SIG-M5 treated with dmso at 0.1 percent for 504 hours (cell line): Measurements from ENCODE around the gene ZDHHC24.

ENCODE experiments used
- DNase-seq: peaks from one replicate; lab custom pipeline; 2025; ENCODE audit not compliant: unreplicated experiment; lab: John Stamatoyannopoulos, UW

ZDHHC24 gene

DNA sequence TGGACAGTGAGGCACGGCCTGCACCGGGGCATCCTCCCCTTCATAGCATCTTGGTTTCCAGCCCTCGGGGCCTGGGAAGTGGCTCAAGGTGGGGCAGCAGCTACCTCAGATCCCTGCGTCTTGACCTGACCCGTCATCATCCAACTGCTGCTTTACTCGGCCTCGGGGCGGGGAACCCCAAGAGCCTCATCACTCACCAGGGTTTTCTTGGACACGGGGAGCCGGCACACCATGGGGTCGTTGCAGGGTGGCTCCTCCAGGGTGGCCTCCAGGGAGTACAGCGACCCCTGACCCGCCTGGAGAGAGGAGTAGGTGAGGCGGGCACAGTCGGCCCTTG is 21.9 kb upstream of the ZDHHC24 start:
- no peak for DNase-seq

DNA sequence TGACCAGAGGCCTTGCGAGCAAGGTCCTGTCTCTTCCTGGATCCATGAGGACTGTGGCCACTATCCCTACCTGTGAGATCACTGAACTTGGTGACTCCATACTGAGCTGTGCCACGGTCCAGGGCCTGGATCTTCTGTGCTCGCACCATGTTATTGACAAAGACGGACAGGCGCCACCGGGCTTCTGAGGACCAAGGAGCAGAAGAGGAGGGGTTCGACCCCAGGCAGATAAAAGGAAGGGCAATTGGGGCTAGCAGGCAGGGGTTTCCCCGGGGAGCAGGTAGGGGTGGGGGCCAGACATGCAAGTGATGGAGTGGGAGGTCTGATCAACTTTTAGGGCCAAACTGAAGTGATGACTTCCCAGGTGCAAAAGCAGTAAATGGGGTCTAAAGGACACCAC is 20.4 kb upstream of the ZDHHC24 start:
- DNase-seq = no peak

DNA sequence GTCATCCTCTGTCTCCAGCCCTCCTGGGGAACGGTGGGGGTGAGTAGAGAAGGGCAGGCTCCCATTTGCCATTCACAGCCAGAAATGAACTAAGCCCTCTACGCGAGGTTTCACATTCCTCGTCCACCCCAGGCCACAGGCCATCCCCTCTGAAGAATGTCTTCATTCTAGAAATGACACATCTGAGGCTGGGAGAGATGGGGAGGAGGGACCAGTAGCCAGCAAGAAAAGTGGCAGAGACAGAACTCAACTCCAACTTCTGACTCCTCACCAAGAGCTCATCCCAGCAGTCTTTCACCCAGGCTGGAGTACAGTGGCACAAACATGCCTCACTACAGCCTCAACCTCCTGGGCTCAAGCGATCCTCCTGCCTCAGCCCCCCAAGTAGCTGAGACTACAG is 19.1 kb upstream of the ZDHHC24 start:
- no peak for DNase-seq

DNA sequence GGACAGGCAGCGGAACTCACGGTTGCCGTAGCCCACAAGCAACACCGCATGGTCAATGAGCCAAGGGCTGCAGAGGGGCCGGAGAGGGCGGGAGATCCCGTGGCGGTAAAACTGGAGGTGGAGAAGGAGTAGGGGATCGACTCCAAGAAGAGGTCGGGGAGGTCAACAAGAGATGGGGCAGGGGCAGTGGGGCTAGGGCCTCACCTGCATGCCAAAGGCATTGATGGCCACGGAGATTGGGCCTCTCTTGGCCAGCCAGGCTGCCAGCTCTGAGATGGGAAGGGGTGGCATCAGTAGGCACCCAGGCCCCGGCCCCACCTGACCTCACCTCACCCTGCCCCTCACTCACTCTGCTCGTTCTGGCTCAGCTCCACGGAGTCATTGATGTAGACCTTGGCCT is 18.7 kb upstream of the ZDHHC24 start:
- no peak for DNase-seq

DNA sequence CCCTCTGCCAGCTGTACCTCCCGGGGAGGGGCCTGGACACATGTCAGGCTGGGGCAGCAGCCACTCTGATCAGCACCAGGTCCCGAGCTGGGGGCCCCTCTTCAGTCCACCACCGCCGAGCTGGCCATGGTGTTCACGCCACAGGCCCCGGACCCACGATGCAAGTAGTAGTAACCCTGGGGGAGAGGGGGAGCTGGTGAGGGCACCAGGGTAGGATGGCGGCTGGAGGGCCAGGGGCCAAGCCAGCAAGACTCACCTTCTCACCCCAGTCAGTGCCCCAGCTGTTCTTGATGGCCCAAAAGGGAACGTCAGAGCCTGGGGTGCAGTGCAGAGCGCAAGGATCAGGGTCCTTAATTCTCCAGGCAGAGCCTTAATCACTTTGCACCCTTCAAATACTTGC is 18.0 kb upstream of the ZDHHC24 start:
- no peak for DNase-seq

DNA sequence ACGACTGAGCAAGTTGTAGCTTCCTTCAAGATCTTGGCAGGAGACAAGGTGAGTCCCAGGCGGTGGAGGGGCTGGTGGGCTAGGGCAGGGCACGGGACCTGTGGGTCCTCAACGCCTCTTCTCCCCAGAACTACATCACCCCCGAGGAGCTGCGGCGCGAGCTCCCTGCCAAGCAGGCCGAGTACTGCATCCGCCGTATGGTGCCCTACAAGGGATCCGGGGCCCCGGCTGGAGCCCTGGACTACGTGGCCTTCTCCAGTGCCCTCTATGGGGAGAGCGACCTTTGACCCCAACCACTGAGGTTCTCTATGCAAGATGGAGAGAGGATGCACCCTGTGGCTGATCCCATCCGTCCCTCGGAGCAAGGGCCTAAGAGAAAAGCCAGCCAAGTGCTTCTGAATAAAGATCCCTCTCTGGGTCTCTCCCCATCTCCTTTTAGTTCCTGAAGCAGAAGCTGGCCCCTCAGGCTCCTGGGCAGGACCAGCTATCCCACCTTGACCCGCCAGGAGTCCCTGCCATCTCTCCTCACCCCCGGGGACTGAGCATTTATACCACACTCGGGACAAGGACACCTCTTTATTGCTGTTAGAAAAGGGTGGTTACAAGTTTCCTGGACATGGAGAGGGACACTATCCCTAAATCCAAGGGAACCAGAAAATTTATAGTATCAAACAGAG is 17.2 kb upstream of the ZDHHC24 start:
- no peak for DNase-seq

DNA sequence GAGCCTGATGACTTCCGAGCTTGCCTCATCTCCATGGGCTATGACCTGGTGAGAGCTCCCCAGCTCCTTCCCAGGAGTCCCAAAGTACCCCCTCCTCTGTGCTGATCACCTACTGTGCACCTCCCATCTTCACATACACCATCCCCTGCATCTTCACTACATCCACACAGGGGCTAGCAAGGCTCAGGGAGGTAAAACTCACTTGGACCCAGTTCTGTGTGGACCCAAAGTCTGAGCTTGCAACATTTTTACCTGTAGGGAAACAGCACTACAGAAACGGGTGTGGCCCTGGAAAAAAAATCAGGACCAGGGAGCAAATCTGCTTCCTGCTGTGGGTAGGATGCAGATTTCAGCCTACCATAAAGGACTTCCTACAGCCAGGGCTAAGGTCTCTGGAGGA is 16.4 kb upstream of the ZDHHC24 start:
- DNase-seq = no peak

DNA sequence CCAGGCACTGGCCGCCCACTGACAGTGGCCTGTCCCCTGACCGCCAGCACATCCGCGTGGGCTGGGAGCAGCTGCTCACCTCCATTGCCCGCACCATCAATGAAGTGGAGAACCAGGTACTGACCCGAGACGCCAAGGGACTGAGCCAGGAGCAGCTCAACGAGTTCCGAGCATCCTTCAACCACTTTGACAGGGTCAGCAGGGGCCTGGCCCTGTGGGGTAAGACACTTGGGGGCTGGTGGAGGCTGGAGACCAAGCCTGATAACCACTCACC is 16.1 kb upstream of the ZDHHC24 start:
- DNase-seq = no peak

DNA sequence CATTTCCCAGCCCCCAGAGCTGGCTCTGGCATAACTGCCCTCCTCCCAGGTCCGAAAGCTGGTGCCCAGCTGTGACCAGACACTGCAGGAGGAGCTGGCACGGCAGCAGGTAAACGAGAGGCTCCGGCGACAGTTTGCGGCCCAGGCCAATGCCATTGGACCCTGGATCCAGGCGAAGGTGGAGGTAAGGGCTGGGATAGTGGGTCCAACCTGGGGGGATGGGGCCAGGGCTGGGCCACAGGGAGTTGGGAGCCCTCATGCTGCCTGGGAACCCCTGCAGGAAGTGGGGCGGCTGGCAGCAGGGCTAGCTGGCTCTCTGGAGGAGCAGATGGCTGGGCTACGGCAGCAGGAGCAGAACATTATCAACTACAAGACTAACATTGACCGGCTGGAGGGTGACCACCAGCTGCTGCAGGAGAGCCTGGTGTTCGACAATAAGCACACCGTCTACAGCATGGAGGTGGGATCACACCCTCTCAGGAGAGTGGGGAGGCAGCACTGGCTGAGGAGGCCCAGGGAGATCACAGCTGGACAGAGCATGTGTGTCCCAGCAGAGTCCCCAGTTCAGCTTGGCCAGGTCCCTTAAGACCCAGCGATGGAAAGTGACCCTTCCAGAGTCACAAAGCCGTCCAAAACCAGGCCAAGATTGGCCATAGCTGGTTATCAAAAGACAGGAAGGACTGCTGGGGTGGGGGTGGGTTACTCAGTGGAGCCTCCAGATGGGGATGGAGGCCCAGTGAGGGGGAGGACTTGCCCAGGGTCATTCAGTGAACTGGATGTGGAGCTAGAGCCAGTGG is 15.5 kb upstream of the ZDHHC24 start:
- no peak for DNase-seq

DNA sequence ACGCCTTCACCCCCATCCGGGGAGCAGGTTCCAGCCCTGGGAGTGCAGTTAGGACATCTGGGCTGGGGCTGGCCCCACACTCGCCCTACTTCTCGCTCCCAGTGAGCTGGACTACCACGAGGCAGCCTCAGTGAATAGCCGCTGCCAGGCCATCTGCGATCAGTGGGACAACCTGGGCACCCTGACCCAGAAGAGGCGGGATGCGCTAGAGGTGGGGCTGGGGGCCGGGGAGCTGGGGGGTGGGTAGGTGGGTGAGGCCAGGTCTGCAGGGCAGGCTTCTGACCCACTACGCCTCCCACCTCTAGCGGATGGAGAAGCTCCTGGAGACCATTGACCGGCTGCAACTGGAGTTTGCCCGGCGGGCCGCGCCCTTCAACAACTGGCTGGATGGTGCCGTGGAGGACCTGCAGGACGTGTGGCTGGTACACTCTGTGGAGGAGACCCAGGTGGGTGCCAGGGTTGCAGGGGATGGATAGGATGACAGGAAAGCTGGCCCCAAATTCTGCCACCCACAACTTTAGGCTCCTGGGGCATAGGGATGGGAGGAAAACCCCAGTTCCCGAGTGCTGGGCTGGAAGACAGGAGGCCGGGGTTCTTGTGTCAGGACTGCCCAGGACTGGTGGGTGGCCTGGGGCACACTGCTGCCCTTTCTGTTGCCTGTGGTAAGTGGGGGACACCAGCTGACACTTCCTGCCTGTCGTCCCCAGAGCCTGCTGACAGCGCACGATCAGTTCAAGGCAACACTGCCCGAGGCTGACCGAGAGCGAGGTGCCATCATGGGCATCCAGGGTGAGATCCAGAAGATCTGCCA is 14.2 kb upstream of the ZDHHC24 start:
- no peak for DNase-seq

DNA sequence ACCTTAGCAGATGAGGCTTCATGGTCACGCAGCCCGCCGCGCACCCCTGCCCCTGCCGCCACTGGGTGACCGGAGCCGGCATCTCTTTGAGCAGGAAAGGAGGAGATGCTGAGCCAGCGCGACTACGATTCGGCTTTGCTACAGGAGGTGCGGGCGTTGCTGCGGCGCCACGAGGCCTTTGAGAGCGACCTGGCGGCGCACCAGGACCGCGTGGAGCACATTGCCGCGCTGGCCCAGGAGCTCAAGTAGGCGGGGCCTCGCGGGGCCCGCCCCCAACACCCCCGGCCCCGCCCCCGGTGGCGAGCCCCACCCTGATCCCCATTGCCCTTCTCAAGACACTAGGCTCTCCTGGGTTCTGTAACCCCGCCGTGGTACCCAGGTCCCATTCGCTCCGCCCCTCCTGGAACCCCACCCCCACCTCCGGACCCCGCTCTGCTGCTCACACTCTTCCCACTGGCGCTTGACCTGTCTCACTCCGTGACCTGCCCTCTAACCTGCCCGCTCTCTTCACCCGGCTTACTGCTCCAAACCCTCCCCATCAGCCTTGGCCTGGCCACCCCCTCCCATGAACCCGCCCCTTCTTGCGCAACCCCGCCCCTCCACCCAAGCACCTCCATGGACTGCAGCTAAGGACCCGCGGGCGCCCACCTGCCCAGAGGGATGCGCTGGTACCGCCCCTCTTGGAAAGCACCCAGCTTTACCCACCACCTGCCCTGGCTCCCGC is 13.5 kb upstream of the ZDHHC24 start:
- no peak for DNase-seq

DNA sequence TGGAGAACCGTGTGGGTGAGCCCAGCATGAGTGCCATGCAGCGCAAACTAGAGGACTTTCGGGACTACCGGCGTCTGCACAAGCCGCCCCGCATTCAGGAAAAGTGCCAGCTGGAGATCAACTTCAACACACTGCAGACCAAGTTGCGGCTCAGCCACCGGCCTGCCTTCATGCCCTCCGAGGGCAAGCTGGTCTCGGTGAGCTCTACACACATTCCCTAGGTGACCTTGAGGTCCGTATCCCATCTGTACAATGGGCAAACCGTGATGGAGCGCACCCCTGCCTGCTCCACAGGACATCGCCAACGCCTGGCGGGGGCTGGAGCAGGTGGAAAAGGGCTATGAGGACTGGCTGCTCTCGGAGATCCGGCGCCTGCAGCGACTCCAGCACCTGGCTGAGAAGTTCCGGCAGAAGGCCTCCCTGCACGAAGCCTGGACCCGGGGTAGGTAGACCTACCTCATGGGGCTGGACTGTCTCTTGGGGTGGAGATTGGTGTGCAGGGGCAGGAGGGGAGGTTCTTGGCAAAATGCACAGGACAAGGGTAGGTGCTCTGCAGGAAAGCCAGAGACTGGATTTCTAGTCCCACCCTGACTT is 12.0 kb upstream of the ZDHHC24 start:
- DNase-seq = no peak

DNA sequence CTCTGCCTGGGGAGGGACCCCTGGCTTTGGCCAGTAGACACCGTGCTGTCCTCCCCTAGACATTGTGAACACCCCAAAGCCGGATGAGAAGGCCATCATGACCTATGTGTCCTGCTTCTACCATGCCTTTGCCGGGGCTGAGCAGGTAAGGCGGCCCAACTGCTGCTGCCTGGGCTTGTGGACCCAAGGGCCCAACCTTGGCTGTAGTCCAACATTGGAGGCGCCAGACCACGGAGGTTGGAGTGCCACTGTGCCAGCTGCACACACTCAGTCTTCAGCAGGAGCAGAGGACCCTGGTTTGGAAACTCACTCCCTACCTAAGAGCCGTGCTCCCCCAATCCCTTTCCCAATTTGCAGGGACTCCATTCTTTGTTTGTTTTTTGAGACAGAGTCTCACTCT is 10.2 kb upstream of the ZDHHC24 start:
- DNase-seq = no peak

DNA sequence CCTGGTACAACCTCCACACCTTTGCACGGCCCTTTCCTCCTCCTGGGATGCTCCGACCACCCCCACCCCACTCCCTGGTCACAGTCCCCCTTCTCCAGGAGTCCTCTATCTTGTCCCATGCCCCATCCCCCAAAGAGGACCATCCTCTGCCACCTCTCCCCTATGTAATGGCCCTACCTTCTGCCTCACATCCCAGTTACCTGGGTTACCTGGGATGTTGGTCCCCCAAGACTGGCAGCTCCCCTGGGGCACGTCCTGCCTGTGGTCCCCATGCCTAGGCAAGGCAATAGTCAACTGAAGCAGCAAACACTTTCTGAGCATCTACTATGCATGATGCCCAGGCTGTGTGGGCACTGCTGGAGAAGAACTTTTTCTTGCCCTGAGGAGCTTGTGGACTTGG is 9.6 kb upstream of the ZDHHC24 start:
- no peak for DNase-seq

DNA sequence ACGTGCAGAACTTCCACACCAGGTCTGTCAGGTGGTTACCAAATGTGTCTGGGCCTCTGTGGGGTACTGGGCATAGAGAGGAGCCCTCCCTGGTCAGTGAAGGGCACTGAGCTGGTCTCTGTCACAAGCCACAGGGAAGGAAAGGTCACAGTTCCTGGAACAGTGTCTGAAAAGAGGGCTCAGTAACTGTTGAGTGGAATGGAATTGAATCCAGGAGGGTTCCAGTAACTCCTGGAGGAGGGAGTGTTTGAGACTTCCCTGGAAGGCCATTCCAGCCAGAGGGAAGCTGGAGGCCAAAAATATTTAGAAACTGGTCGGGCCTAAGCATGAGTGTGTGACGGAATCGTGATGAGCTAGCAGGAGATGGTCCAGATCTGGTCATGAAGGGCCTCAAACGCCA is 8.8 kb upstream of the ZDHHC24 start:
- DNase-seq = no peak

DNA sequence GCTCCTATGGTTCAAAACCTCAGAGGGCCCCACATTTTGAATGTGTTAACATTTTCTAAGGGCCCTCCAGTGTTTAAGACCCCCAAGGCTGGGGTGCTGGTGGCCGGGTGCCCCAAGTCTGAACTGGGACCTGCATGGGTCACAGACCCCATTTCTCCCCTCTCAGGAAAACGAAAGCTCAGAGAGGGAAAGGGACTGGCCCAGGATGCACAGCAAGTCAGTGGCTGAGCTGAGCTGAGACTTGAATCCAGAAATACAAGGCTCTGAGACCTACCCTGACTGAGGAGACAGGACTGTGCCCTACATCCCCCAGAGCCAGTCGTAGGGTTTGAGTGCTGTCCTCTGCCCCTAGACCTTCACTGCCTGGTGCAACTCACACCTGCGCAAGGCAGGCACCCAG is 5.0 kb upstream of the ZDHHC24 start:
- no peak for DNase-seq

DNA sequence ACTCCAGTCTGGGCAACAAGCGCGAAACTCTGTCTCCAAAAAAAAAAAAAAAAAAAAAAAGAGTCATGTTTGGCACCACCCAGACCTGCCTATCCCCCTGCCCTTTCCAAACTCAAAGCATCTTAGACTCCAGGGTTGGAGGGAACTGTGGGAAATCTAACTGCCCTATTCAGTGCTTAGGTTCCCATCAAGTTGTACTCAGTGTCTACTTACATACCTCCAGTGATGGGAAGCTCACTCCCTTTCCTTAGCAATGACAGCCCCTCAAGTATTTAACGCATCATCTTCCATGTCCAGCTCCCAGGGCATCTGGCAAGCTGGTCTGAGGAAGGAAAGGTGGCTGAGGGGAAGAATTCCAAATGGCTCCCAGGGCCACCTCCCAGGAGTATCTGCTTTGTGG is 3.8 kb upstream of the ZDHHC24 start:
- no peak for DNase-seq

DNA sequence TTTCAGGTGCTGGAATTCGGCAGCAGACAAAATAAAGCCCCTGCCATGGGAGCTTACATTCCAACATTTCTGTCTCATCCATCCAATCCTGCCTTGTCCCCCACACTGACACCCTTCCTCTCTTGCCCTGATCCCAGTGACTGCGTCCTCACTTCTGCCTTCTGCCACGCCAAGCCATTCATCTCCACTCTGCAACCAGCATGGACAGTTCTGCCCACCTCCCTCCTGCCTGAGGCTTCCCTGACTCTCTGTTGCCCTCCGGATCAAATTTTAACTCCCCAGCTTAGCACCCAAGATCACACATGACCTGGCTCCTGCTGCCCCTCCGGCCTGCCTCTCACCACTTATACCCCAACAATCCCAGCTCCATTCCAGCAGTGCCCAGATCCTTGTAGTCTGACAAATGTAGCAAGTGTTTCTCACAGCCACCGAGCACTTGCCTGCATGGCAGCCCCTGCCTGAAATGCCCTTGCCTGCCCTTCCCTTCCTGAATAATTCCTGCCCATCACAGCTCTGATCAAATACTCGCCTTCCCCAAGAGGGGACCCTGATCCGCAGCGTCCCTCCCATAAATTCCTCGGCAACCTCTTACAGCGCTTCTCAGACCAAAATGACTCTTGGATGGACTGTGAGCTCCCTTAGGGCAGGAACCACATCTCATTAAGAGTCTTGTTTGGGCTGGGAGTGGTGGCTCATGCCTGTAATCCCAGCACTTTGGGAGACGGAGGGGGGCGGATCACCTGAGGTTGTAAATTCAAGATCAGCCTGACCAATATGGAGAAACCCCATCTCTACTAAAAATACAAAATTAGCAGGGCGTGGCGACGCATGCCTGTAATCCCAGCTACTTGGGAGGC is 3.2 kb upstream of the ZDHHC24 start:
- no peak for DNase-seq

DNA sequence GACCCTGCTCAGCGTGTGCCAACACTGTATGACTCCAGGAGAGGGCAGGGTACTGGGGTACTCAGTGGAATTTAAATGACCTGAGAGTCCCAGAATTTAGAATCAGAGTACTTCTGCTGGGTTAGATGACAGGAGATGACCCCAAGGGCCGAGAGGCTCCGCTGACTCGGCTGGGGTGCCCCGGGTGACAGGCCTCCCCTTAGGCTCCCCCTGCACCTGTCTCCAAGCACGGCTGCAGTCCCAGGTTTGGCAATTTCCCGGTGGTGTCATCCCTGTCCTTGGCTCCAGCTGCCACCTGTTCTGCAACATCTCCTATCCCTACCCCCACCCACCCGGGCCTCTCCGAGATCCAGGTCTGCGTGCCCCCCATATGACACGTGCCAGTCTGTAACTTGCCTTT is 2.2 kb upstream of the ZDHHC24 start:
- DNase-seq = no peak

DNA sequence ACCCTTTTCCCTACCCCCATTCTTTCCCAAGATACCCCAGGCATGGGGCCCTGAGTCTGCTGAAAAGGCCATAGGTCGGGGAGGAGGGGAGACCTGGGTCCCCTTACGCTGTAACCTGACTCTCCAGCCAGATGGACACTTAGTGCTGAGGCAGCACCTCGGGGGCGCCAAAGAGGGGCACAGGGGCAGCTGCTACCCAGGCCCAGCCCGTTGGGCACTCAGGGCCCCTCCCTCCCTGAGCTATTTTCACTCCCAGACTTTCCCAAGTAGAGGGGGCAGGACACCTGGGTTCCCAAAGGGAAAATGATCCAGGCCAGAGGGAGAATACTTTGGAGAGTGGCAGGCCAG is 1.8 kb upstream of the ZDHHC24 start:
- no peak for DNase-seq
